GM15510 (cell line): Measurements from ENCODE around the gene DENND5A.

ENCODE experiments used
- POLR2A ChIP-seq: IDR thresholded peaks from 3 replicates; pipeline ENCODE4 v1.6.1; 2011; ENCODE audit warnings: borderline replicate concordance; ENCODE audit not compliant: insufficient read length; ENCODE audit errors: extremely low read depth

The DENND5A gene

DNA sequence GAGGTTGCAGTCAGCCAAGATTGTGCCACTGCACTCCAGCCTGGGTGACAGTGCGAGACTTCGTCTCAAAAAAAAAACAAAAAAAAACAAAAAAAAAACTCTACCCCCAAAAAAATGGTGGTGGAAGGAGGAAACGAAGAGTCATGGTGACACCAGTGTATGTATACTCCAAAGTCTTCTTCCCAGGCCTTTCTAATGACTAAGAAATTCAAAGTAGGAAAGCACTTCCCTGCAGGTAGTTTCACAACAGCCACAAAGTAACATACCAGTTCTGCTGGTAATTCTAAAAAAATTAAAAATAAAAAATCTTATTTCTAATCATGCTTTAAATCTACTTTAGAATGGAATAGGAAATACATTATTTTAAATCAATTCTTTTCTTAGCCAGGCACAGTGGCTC, 72.6 kb downstream of the DENND5A start:
- no peak for TF ChIP-seq POLR2A

DNA sequence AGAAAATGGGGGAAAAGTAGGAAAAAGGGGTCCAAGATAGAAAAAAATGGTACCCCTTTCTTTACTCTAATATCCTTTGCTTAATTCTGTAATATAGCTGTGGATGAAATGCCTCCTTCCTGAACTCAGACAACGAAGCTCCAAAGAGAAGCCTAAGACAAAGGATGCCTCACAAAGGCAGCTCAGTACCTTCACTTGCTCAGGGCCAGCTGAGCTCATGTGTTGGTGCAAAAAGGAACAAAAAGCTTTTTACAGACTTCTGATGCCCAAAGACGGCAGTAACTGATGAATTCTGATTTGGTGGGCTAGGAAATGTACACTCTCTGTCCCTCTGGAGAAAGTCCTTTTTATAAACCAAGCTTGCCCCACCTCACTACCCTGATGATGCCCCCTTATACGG, 77.5 kb downstream of the DENND5A start:
- no peak for TF ChIP-seq POLR2A

DNA sequence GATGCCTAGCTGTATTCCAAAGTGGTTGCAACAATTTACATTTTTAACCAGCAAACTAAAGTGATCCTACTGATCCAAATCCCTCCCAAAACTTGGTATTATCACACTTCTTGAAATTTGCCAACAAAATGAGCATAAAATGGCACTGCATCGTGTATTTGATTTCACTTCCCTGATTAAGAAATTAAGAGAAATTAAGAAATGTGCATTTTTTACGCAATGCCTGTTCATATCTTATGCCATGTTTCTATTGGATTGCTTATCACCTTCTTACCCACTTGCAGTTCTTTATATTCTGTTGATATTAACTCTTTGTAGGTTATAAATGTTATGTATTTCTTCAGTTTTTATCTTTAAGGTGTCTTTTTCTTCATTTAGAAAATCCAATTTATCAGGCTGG, 80.6 kb downstream of the DENND5A start:
- TF ChIP-seq POLR2A: no peak

DNA sequence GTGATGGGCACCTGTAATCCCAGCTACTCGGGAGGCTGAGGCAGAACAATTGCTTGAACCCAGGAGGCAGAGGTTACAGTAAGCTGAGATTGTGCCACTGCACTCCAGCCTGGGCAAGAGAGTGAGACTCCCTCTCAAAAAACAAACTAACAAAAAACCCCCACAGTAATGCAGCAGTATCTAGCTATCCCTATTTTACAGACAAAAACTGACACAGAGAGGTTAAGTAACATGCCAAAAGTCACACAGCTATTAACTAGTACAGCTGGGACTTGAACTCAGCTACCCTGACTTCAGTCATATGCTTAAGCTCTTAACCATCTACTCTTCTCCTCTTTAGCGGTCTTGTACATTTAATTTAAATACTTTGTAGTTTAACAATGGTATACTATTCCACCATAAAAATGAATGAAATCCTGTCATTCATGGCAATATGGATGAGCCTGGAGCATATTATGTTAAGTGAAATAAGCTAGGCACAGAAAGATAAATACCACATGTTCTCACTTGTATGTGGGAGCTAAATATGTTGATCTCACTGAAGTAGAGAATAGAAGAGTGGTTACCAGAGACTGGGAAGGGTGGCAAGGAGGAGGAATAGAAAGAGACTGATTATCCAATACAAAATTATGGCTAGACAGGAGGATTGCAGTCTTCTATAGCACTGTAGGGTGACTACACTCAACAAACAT, 82.8 kb downstream of the DENND5A start:
- no peak for TF ChIP-seq POLR2A

DNA sequence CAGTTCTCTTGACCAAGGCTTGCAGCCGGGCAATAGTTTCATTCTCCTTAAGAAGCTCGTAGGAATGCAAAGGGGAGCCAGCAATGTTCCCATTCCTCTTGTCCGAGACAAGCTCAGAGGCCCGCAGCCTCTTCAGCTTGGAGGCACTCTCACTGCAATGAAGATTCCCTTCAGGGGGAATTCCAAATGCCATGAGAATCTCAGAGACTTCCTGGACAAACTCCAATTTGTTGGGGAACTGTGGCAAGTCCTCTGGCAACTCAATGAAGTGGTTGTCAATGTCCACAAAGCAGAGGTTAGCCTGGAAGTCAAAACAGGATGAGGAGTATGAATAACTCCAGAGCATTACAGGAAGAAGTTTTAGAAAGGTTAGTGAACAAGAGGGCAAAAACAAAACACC, 84.4 kb downstream of the DENND5A start:
- no peak for TF ChIP-seq POLR2A

DNA sequence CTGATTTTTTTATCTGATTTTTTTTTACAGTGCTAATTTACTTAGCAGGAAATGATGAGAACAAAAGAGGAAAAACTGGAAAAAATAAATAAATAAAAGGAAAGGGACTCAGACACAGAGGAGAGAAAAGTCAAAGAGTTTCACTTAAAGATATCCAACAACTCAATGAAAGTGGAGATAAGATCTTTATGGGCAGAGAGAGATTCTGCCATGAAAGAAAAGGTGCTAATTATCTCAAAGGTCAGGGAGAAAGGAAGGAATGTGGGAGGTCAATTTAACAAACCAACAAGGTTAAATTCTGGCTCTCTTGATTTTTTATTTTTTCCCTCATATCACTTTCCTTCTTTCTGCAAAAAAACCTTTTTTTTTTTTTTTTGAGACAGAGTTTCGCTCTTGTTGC, 86.0 kb downstream of the DENND5A start:
- no peak for TF ChIP-seq POLR2A

DNA sequence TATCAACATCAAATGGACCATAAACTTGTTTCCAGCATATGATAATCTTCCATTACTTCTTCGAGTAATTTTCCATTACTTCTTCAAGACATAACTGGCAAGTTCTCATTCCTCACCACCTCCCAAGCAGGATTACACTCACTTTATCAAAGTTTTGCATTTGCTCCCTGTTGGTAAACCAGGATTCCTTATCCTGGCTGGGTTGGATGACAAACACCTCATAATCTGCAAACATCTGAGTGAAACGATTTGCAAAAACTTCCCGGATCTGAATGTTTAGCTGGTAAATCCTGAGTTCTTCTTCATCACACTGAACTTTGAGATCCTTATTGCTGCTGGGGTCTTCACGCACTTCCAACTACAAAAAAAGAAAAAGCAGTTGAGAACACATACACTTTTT, 86.4 kb downstream of the DENND5A start:
- no peak for TF ChIP-seq POLR2A

DNA sequence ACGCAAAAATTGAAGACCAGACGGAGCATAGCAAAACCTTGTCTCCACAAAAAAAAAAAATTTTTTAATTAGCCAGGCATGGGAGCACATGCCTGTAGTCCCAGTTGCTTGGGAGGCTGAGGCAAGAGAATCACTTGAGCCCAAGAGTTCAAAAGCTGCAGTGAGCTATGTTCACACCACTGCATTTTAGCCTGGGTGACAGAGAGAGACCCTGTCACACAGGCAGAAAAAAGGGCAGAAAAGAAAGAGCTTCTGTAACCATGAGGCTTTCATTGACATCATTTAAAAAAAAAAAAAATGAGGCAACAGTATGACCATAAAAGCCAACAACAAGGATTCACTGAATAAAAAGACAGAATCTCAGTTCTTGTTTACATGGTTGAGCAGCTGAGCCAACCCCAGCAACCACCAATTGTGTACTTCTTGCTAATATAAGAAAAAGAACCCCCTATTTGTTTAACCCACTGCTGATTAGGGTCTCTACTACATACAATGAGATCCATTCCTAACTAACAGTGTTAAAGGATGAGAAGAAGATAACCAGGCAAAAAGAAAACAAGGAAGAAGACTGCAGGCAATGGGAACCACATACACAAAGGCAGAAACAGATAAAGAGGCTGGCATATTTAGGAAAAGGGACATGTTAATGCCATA, 87.6 kb downstream of the DENND5A start:
- TF ChIP-seq POLR2A: no peak

DNA sequence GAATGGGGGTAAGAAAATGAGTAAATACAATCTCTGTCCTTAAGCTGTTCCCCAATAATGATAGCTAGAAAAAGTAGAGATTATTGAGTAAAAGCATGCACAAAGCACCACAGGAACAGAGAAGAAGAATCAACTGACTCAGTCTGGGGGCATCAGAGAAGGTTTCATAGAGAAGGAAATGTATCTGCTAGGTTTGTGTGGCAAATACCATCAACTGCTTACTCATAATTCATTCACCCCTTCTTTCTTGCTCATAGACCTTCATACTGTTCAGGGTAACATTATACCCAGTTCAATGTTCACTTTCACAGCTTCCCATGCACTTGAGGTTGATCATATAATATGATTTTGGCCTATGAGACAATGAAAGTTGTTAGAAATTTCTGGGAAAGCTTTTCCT, 88.6 kb downstream of the DENND5A start:
- no peak for TF ChIP-seq POLR2A

DNA sequence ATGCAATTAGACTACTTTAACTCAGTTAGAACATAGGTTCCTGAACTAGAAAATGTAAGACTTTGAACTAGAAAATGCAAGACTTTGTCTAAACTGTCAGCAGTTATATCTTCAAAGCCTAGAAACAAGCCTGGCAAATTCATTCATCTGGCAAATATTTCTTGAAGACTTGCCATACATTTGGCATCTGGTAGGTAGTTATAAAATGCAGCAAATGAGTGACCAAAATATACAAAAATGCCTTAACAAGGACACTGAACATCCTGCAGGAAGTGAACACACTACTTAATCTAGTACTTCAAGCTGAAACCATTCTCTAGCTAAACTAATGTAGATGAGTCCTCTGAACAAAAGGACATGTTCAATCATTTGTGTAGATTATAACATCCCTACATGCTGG, 89.0 kb downstream of the DENND5A start:
- TF ChIP-seq POLR2A: no peak

DNA sequence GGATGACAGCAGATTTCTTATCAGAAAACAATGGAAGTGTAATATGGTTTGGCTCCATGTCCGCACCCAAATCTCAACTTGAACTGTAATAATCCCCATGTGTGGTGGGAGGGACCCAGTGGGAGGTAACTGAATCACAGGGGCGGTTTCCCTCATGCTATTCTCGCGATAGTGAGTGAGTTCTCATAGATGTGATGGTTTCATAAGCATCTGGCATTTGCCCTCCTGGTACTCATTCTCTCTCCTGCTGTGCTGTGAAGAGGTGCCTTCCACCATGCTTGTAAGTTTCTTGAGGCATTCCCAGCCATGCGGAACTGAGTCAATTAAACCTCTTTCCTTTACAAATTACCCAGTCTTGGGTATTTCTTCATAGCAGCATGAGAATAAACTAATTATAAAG, 92.8 kb downstream of the DENND5A start:
- TF ChIP-seq POLR2A: no peak

DNA sequence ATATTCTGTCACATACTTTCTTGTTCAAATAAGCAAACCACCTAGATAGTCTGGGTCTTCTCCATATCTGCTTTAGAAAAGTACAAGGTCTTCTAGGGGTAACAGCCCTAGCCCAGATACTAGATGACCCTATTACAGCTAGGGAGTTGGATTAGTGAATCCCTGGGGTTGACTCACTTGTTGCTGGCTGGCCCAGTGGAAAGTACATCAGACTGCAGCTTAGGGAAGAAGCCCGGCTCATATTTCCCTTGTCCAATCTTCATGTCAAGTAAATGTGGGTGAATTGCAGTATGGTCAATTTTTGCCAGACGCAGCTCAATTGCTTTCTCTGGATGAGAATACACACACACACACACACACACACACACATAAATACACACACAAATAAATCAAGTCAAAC, 94.7 kb downstream of the DENND5A start:
- TF ChIP-seq POLR2A: no peak

DNA sequence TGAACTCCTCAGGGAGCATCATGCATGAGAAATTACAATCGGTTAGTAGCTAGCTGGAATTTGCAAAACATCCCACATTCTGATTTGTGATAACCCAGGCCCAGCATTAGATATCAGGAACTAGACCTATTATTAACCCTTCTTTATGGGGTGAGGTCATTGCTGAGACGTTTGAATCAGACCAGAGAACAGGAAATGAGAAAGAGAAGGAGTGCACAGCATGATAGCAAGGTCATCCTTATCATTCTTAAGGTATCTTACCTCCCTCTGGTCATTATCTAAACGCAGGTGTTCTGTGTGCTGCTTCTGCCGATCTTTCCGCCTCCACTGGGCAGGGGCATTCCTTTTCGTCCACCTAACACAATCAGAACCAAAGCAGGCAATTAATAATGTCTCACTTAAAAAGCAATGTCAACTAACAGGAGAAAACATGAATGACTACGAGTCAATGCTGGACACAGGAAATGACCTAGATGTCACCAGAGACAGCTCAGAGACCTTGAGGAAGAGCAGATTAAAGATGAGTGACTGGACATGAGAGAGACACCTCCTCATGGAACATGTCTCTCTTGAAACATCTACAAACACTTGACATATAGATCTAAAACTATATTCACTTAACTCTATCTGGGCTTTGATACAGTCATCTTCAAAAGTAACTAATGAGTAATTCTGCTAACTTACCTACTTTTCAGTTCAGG, 95.4 kb downstream of the DENND5A start:
- no peak for TF ChIP-seq POLR2A

DNA sequence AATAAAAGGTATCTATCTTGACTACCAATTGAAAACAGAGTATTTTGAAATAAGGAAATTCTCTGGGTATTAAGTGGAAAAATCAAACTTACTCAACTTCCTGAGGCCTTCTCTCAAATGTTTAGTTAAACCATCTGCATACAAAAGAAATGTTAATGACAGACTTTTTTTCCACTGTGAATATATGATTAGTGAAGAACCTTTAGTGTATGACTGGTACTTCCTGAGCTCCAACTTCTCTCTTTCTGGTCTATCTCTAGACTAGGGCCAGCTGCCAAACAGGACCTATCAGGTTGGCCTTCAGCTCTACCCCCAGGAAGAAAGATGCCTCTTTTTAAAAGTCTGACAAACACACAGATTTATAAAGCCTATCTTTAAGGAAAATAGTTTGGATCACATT, 105.0 kb downstream of the DENND5A start:
- no peak for TF ChIP-seq POLR2A

DNA sequence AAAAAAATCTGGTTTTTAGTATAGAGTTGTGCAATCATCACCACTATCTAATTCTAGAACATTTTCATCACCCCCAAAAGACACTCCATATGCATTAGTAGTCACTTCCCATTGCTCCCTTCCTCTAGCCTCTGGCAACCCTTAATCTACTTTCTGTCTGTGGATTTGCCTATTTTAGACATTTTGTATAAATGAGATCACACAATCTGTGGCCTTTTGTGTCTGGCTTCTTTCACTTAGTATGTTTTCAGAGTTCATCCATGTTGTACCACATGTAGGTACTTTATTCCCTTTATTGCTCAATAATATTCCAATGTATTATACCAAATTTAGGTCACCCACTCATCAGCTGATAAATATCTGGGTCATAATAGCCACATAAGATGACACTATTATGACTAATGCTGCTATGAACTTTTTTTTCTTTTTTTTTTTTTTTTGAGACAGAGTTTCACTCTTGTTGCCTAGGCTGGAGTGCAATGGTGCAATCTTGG, 106.2 kb downstream of the DENND5A start:
- TF ChIP-seq POLR2A: no peak

DNA sequence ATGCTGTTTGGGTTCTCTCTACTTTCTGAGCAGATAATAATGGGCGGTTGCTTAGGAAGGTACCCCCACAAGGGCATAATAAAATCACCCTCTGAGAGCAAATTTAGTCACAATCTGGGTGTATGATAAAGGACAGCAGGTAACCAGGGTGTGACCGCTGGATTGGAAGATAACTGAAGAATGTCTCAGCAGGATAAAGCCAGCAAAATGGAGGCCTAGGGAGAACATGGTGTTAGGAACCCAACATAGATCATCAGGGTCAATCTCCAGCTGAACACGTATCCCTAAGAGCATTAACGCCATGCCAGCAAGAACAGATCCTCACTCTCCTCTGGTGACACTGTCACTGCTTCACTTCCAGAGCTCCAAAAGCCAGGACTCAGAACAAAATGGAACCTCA, 109.2 kb downstream of the DENND5A start:
- TF ChIP-seq POLR2A: no peak
